ENCODE measurements around the gene FZD4.

GRCh38 chr11:87002918-87003317, 47.7 kb upstream of the FZD4 start:
- TF ChIP-seq POLR2A (IDR thresholded peaks at IDR 0.05; ENCODE audit: extremely low read depth, insufficient read length) (no peak), CTCF (IDR thresholded peaks at IDR 0.05; ENCODE audit: low read depth, low read length) (no peak)
